ENCODE results near the gene DOCK9. TPM values are rescaled to one million over a fixed set of nuclear protein-coding genes. Genes with fewer than 3 reads are reported as not detected.

The DOCK9 gene
- total and polyA plus RNA-seq, 4 donors, result 48.8 to 193 (median 133) TPM

DNA sequence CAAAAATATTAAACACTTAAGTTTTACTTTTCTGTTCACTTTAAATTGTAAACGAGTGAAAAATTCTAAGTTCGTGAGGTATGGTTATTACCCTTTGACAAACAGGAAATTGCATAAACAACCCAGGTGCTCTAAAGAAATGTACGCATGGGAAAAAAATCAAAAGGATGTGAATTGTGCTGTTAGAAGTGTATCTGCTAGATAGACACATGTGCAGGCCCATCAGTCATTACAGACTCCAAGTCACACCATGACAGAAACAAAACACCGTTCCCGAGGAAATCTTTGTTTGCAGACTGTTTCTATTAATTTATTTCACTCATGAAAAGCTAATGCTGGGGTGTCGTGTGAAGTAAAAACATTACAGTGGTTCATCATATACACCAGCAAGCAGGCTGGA is 17.0 kb upstream of the DOCK9 start:
- Histone ChIP-seq H3K4me3 (no peak overlapping the region), H3K9ac (ENCODE audit: insufficient read depth in 1 of 2, low read length in 2 of 2) (no peak overlapping the region), H3K4me1 (ENCODE audit: control insufficient read depth in 5 of 5, insufficient read depth in 5 of 5, low read length in 5 of 5) (peaks cover 0 to 12% (median 6%) of the 10 kb centered on the region in 5 donors), H3K36me3 (ENCODE audit: control insufficient read depth in 4 of 4, insufficient read depth in 4 of 4, low read length in 4 of 4) (no peaks in the 10 kb centered on the region), H3K9me3 (ENCODE audit: control insufficient read depth in 4 of 4, insufficient read depth in 3 of 4, low read length in 3 of 4) (no peaks in the 10 kb centered on the region), H3K27ac (ENCODE audit: low read depth in 1 of 2, low read length in 1 of 2) (no peak overlapping the region), H3K27me3 (ENCODE audit: control insufficient read depth in 3 of 3, insufficient read depth in 3 of 3, low read length in 2 of 3) (no peaks in the 10 kb centered on the region)
- WGBS, 2 donors, result 58 to 61% methylated on average over 6 of the region's 6 CpGs
- TF ChIP-seq CTCF (IDR thresholded peaks at IDR 0.05; ENCODE audit: control extremely low read depth, extremely low read depth), result no peak
- DNase-seq, result no peak
- no peak for ATAC-seq (ENCODE audit: insufficient read depth, low FRiP score)

GRCh38 chr13:98994080-98994479 is 16.2 kb upstream of the DOCK9 start:
- no peak for TF ChIP-seq CTCF (IDR thresholded peaks at IDR 0.05; ENCODE audit: control extremely low read depth, extremely low read depth)
- Histone ChIP-seq H3K4me3 (no peak overlapping the region), H3K4me1 (ENCODE audit: control insufficient read depth in 5 of 5, insufficient read depth in 5 of 5, low read length in 5 of 5) (peaks cover 0 to 12% (median 0%) of the 10 kb centered on the region in 5 donors), H3K27ac (ENCODE audit: low read depth in 1 of 2, low read length in 1 of 2) (no peak overlapping the region), H3K27me3 (ENCODE audit: control insufficient read depth in 3 of 3, insufficient read depth in 3 of 3, low read length in 2 of 3) (no peaks in the 10 kb centered on the region), H3K36me3 (ENCODE audit: control insufficient read depth in 4 of 4, insufficient read depth in 4 of 4, low read length in 4 of 4) (no peaks in the 10 kb centered on the region), H3K9ac (ENCODE audit: insufficient read depth in 1 of 2, low read length in 2 of 2) (no peak overlapping the region), H3K9me3 (ENCODE audit: control insufficient read depth in 4 of 4, insufficient read depth in 3 of 4, low read length in 3 of 4) (no peaks in the 10 kb centered on the region)
- DNase-seq (no peak), ATAC-seq (ENCODE audit: insufficient read depth, low FRiP score) (no peak)
- WGBS, 2 donors, result 95 to 98% methylated on average over 2 of the region's 2 CpGs

DNA sequence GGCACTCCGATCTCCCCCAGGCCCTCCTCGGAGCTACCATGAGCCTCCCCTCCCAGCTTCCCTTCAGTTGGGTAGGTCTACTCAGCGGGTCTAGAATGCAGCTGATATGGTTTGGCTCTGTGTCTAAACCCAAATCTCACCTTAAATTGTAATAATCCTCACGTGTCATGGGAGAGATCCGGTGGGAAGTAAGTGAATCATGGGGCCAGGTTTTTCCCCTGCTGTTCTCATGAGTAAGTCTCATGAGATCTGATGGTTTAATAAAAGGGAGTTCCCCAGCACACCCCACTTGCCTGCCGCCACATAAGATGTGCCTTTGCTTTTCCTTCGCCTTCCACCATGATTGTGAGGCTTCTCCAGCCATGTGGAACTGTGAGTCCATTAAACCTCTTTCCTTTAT is 14.5 kb upstream of the DOCK9 start:
- Histone ChIP-seq H3K9me3 (ENCODE audit: control insufficient read depth in 4 of 4, insufficient read depth in 3 of 4, low read length in 3 of 4) (no peaks in the 10 kb centered on the region), H3K36me3 (ENCODE audit: control insufficient read depth in 4 of 4, insufficient read depth in 4 of 4, low read length in 4 of 4) (no peaks in the 10 kb centered on the region), H3K4me3 (no peak overlapping the region), H3K4me1 (ENCODE audit: control insufficient read depth in 5 of 5, insufficient read depth in 5 of 5, low read length in 5 of 5) (peaks cover 0 to 4% (median 0%) of the 10 kb centered on the region in 5 donors), H3K27me3 (ENCODE audit: control insufficient read depth in 3 of 3, insufficient read depth in 3 of 3, low read length in 2 of 3) (no peaks in the 10 kb centered on the region), H3K27ac (ENCODE audit: low read depth in 1 of 2, low read length in 1 of 2) (no peak overlapping the region), H3K9ac (ENCODE audit: insufficient read depth in 1 of 2, low read length in 2 of 2) (no peak overlapping the region)
- no peak for DNase-seq
- no peak for TF ChIP-seq CTCF (IDR thresholded peaks at IDR 0.05; ENCODE audit: control extremely low read depth, extremely low read depth)
- 82 to 83% methylated on average over 7 of the region's 7 CpGs for WGBS, 2 donors
- ATAC-seq (ENCODE audit: insufficient read depth, low FRiP score), result no peak

DNA sequence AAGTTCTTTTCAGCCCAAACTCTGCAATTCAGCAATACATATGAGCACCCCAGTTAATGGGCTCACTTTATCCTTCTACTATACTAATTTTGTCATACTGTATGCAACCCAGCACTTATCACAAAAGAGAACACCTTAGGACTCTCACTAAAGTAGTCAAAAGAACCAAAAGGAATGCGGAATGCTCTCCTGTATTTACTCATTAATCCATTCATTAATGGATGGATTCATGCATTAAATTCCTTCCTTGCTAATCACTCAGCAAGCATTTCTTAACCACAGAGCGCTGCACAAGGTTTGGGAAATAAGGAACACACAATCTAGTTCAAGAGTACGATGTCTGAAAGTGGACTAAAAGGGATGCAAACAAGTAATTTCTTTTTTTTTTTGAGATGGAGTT is 12.8 kb upstream of the DOCK9 start:
- 71 to 83% methylated on average over 3 of the region's 3 CpGs for WGBS, 2 donors

More for the DNA sequence above, 12.8 kb upstream of the DOCK9 start:
- Histone ChIP-seq H3K9ac (ENCODE audit: insufficient read depth in 1 of 2, low read length in 2 of 2) (no peak overlapping the region), H3K9me3 (ENCODE audit: control insufficient read depth in 4 of 4, insufficient read depth in 3 of 4, low read length in 3 of 4) (no peaks in the 10 kb centered on the region), H3K4me3 (no peak overlapping the region), H3K36me3 (ENCODE audit: control insufficient read depth in 4 of 4, insufficient read depth in 4 of 4, low read length in 4 of 4) (no peaks in the 10 kb centered on the region), H3K27me3 (ENCODE audit: control insufficient read depth in 3 of 3, insufficient read depth in 3 of 3, low read length in 2 of 3) (no peaks in the 10 kb centered on the region), H3K4me1 (ENCODE audit: control insufficient read depth in 5 of 5, insufficient read depth in 5 of 5, low read length in 5 of 5) (peaks cover 0 to 4% (median 0%) of the 10 kb centered on the region in 5 donors), H3K27ac (ENCODE audit: low read depth in 1 of 2, low read length in 1 of 2) (peak overlapping the region in 1 of 2 donors; percentile 33)
- no peak for TF ChIP-seq CTCF (IDR thresholded peaks at IDR 0.05; ENCODE audit: control extremely low read depth, extremely low read depth)
- ATAC-seq (ENCODE audit: insufficient read depth, low FRiP score) (peak; percentile 86), DNase-seq (no peak)

Data from lung (tissue), 12 donors.